ENCODE results near the gene GPR162. TPM values are rescaled to one million over a fixed set of nuclear protein-coding genes. Genes with fewer than 3 reads are reported as not detected.

The GPR162 gene
- total and polyA plus RNA-seq, 2 donors from 2014 or later, result 5.0 to 9.8 TPM

- no peak for FAIRE-seq
- Histone ChIP-seq H3K27ac (ENCODE audit: low read depth in 2 of 2, low read length in 2 of 2) (no peak overlapping the region), H3K9me3 (ENCODE audit: control insufficient read depth in 2 of 3, insufficient read depth in 1 of 3, low read length in 3 of 3) (no peaks in the 10 kb centered on the region), H3K36me3 (ENCODE audit: control insufficient read depth in 2 of 3, insufficient read depth in 3 of 3, low read length in 3 of 3) (peaks cover 0 to 4% (median 2%) of the 10 kb centered on the region in 3 donors), H3K4me3 (ENCODE audit: low read length in 3 of 3) (no peak overlapping the region), H3K4me1 (ENCODE audit: control insufficient read depth in 2 of 3, insufficient read depth in 2 of 3, low read depth in 1 of 3, low read length in 3 of 3) (no peaks in the 10 kb centered on the region), H3K27me3 (ENCODE audit: control insufficient read depth, insufficient read depth, low read length) (no peaks in the 10 kb centered on the region), H3K9ac (ENCODE audit: low read length in 3 of 3) (no peak overlapping the region)
- intact Hi-C loops (cut with DNase I), result no loop called here
- DNase-seq, result peak in 1 of 5 donors; percentile 74
- TF ChIP-seq CTCF (IDR thresholded peaks at IDR 0.05; ENCODE audit: borderline replicate concordance, extremely low read depth, insufficient read depth), result no peak
Measured at GRCh38 chr12:6845395-6845794, 23.8 kb downstream of the GPR162 start.

- Histone ChIP-seq H3K4me1 (ENCODE audit: control insufficient read depth in 2 of 3, insufficient read depth in 2 of 3, low read depth in 1 of 3, low read length in 3 of 3) (peaks cover 0 to 5% (median 0%) of the 10 kb centered on the region in 3 donors), H3K27ac (ENCODE audit: low read depth in 2 of 2, low read length in 2 of 2) (no peak overlapping the region), H3K9me3 (ENCODE audit: control insufficient read depth in 2 of 3, insufficient read depth in 1 of 3, low read length in 3 of 3) (no peaks in the 10 kb centered on the region), H3K27me3 (ENCODE audit: control insufficient read depth, insufficient read depth, low read length) (no peaks in the 10 kb centered on the region), H3K9ac (ENCODE audit: low read length in 3 of 3) (no peak overlapping the region), H3K4me3 (ENCODE audit: low read length in 3 of 3) (no peak overlapping the region), H3K36me3 (ENCODE audit: control insufficient read depth in 2 of 3, insufficient read depth in 3 of 3, low read length in 3 of 3) (peaks cover 0 to 4% (median 2%) of the 10 kb centered on the region in 3 donors)
- TF ChIP-seq CTCF (IDR thresholded peaks at IDR 0.05; ENCODE audit: borderline replicate concordance, extremely low read depth, insufficient read depth), result no peak
- FAIRE-seq (no peak), DNase-seq (no peak)
- intact Hi-C loops (cut with DNase I), result no loop called here
Measured at GRCh38 chr12:6846316-6846869, 24.8 kb downstream of the GPR162 start.

GRCh38 chr12:6847676-6848075, 26.1 kb downstream of the GPR162 start:
- no peak for FAIRE-seq
- DNase-seq, result no peak
- peaks cover 0 to 2% (median 0%) of the 10 kb centered on the region in 3 donors for H3K36me3 ChIP-seq (ENCODE audit: control insufficient read depth in 2 of 3, insufficient read depth in 3 of 3, low read length in 3 of 3)
- TF ChIP-seq CTCF (IDR thresholded peaks at IDR 0.05; ENCODE audit: borderline replicate concordance, extremely low read depth, insufficient read depth), result no peak
- no peaks in the 10 kb centered on the region for H3K9me3 ChIP-seq (ENCODE audit: control insufficient read depth in 2 of 3, insufficient read depth in 1 of 3, low read length in 3 of 3)
- peaks cover 0 to 6% (median 0%) of the 10 kb centered on the region in 3 donors for H3K4me1 ChIP-seq (ENCODE audit: control insufficient read depth in 2 of 3, insufficient read depth in 2 of 3, low read depth in 1 of 3, low read length in 3 of 3)
- H3K27ac ChIP-seq (ENCODE audit: low read depth in 2 of 2, low read length in 2 of 2), result no peak overlapping the region
- no peak overlapping the region for H3K4me3 ChIP-seq (ENCODE audit: low read length in 3 of 3)
- no peak overlapping the region for H3K9ac ChIP-seq (ENCODE audit: low read length in 3 of 3)
- intact Hi-C loops (cut with DNase I), result no loop called here
- H3K27me3 ChIP-seq (ENCODE audit: control insufficient read depth, insufficient read depth, low read length), result no peaks in the 10 kb centered on the region

- Histone ChIP-seq H3K36me3 (ENCODE audit: control insufficient read depth in 2 of 3, insufficient read depth in 3 of 3, low read length in 3 of 3) (peaks cover 0 to 2% (median 0%) of the 10 kb centered on the region in 3 donors), H3K9ac (ENCODE audit: low read length in 3 of 3) (no peak overlapping the region), H3K4me1 (ENCODE audit: control insufficient read depth in 2 of 3, insufficient read depth in 2 of 3, low read depth in 1 of 3, low read length in 3 of 3) (peaks cover 0 to 11% (median 6%) of the 10 kb centered on the region in 3 donors), H3K27ac (ENCODE audit: low read depth in 2 of 2, low read length in 2 of 2) (no peak overlapping the region), H3K27me3 (ENCODE audit: control insufficient read depth, insufficient read depth, low read length) (no peaks in the 10 kb centered on the region), H3K4me3 (ENCODE audit: low read length in 3 of 3) (no peak overlapping the region), H3K9me3 (ENCODE audit: control insufficient read depth in 2 of 3, insufficient read depth in 1 of 3, low read length in 3 of 3) (no peaks in the 10 kb centered on the region)
- no peak for FAIRE-seq
- DNase-seq, result peak in 1 of 5 donors; percentile 26
- intact Hi-C loops (cut with DNase I), result no loop called here
- no peak for TF ChIP-seq CTCF (IDR thresholded peaks at IDR 0.05; ENCODE audit: borderline replicate concordance, extremely low read depth, insufficient read depth)
Measured at GRCh38 chr12:6849427-6849826, 27.8 kb downstream of the GPR162 start.

Data from kidney (tissue), 14 donors.